A549 (cell line): ENCODE data around the gene ALAS1. TPM values are rescaled to one million over a fixed set of nuclear protein-coding genes. Genes with fewer than 3 reads are reported as not detected.

Experiments used
- ATAC-seq, 2 experiments: fragments of 200-7000 bp in 1 of 2; fragments of >200 bp in 1 of 2; cut with Nextera tagmentation in 1 of 2; cut with Tn5 transposase in 1 of 2; 3 replicates each; pipeline versions ENCODE4 v1.8.0 to v1.9.1; 2018 to 2020; ENCODE audit warnings: mild to moderate bottlenecking in 1 of 2, moderate library complexity in 1 of 2
- CTCF ChIA-PET: fragments of 300-600 bp; sonication (Branson Sonifier 250); formaldehyde crosslinking; extraction: SDS; loops from one replicate; lab custom pipeline; 2021; ENCODE audit warnings: antibody characterized with exemption, inconsistent platforms; lab: Yijun Ruan, JAX
- POLR2A ChIA-PET: fragments of 350-600 bp; formaldehyde crosslinking; extraction: SDS; loops from one replicate; lab custom pipeline; 2021; ENCODE audit warnings: antibody characterized with exemption, inconsistent platforms; lab: Yijun Ruan, JAX
- DNase-seq, 2 experiments: peaks; one replicate each; pipeline versions ENCODE4 v3.0.0 to v3.0.0-alpha.2; 2011 to 2016; ENCODE audit warnings: low read depth in 1 of 2, low spot score in 1 of 2
- FAIRE-seq: peaks from 2 replicates; lab custom pipeline; 2011; peaks lifted over from hg19 to GRCh38; lab: Jason Lieb, UNC
- H3K27ac ChIP-seq, 2 experiments: fragments of >200 bp; sonication (Bioruptor Twin); formaldehyde crosslinking; 3 replicates each; pipeline ENCODE4 v1.5.1; 2016 to 2017
- H3K4me1 ChIP-seq: fragments of >200 bp; sonication (Bioruptor Twin); formaldehyde crosslinking; 3 replicates; pipeline ENCODE4 v1.6.1; 2016
- H3K4me2 ChIP-seq: fragments of >200 bp; sonication (Bioruptor Twin); formaldehyde crosslinking; 3 replicates; pipeline ENCODE4 v1.6.1; 2016
- H3K4me3 ChIP-seq: fragments of >200 bp; sonication (Bioruptor Twin); formaldehyde crosslinking; 3 replicates; pipeline ENCODE4 v1.5.1; 2016
- H3K9me3 ChIP-seq: fragments of >200 bp; sonication (Bioruptor Twin); formaldehyde crosslinking; 3 replicates; pipeline ENCODE4 v1.6.1; 2016
- BCL3 ChIP-seq: fragments of >200 bp; sonication (Bioruptor Twin); formaldehyde crosslinking; IDR thresholded peaks from 3 replicates; pipeline ENCODE4 v1.6.1; 2016
- CBX2 ChIP-seq: fragments of 200-600 bp; sonication (generic); IDR thresholded peaks from 2 replicates; pipeline ENCODE4 v1.6.1; 2016; ENCODE audit warnings: low read depth, mild to moderate bottlenecking, borderline replicate concordance
- CBX8 ChIP-seq: fragments of 200-600 bp; sonication (generic); IDR thresholded peaks from 2 replicates; pipeline ENCODE4 v1.6.1; 2016
- CEBPB ChIP-seq, 2 experiments: fragments of >200 bp in 1 of 2; sonication (Bioruptor Twin) in 1 of 2; formaldehyde crosslinking in 1 of 2; IDR thresholded peaks; 2 replicates each; pipeline ENCODE4 v1.6.1; 2012 to 2016
- E2F6 ChIP-seq: IDR thresholded peaks from 2 replicates; pipeline ENCODE4 v1.6.1; 2012; ENCODE audit warnings: low read depth, borderline replicate concordance
- EP300 ChIP-seq, 2 experiments: fragments of >200 bp; sonication (Bioruptor Twin); formaldehyde crosslinking; IDR thresholded peaks; 2 replicates in 1 of 2; 3 replicates in 1 of 2; pipeline ENCODE4 v1.6.1; 2016 to 2017
- ESRRA ChIP-seq: fragments of 150-350 bp; IDR thresholded peaks from 2 replicates; pipeline ENCODE4 v1.6.1; 2014; ENCODE audit warnings: mild to moderate bottlenecking, low read length, borderline replicate concordance
- FOSB ChIP-seq: fragments of 250-450 bp; sonication (Bioruptor Pico); IDR thresholded peaks from 2 replicates; pipeline ENCODE4 v1.5.0; 2020; ENCODE audit warnings: mild to moderate bottlenecking, moderate library complexity
- FOSL2 ChIP-seq, 2 experiments: fragments of 450-650 bp in 1 of 2; fragments of >200 bp in 1 of 2; sonication (Bioruptor Twin) in 1 of 2; formaldehyde crosslinking; IDR thresholded peaks; 2 replicates each; pipeline versions ENCODE4 v1.5.0 to v1.6.1; 2016 to 2020; ENCODE audit warnings: mild to moderate bottlenecking in 1 of 2, moderate library complexity in 1 of 2
- GATA3 ChIP-seq: IDR thresholded peaks from 2 replicates; pipeline ENCODE4 v1.6.1; 2012; ENCODE audit warnings: borderline replicate concordance
- KDM1A ChIP-seq: fragments of 200-600 bp; sonication (generic); IDR thresholded peaks from 2 replicates; pipeline ENCODE4 v1.6.1; 2016; ENCODE audit warnings: low read depth, mild to moderate bottlenecking
- KDM5A ChIP-seq: fragments of 200-600 bp; sonication (generic); IDR thresholded peaks from 2 replicates; pipeline ENCODE4 v1.6.1; 2016; ENCODE audit warnings: antibody characterized with exemption, mild to moderate bottlenecking
- MAFK ChIP-seq: fragments of 450-650 bp; IDR thresholded peaks from 2 replicates; pipeline ENCODE4 v1.6.1; 2014; ENCODE audit not compliant: partially characterized antibody
- MYC ChIP-seq: IDR thresholded peaks from 2 replicates; pipeline ENCODE4 v1.6.1; 2012; ENCODE audit warnings: mild to moderate bottlenecking, inconsistent platforms, low read length, improper control_type of control experiment, borderline replicate concordance
- NFE2L2 ChIP-seq: fragments of 150-350 bp; conservative IDR thresholded peaks from 2 replicates; pipeline ENCODE4 v1.6.1; 2014; ENCODE audit warnings: low read length
- NPAS2 ChIP-seq: fragments of 250-450 bp; sonication (Bioruptor Pico); IDR thresholded peaks from 2 replicates; pipeline ENCODE4 v1.8.0; 2022; ENCODE audit warnings: mild to moderate bottlenecking, moderate library complexity, borderline replicate concordance
- NR3C1 ChIP-seq: fragments of >200 bp; sonication (Bioruptor Twin); formaldehyde crosslinking; IDR thresholded peaks from 3 replicates; pipeline ENCODE4 v1.6.1; 2017
- PBX3 ChIP-seq: IDR thresholded peaks from 2 replicates; pipeline ENCODE4 v1.6.1; 2012
- PHF8 ChIP-seq: fragments of 200-600 bp; sonication (generic); IDR thresholded peaks from 2 replicates; pipeline ENCODE4 v1.6.1; 2016; ENCODE audit warnings: low read depth, mild to moderate bottlenecking, antibody characterized with exemption, moderate library complexity, borderline replicate concordance
- RCOR1 ChIP-seq: fragments of 150-350 bp; IDR thresholded peaks from 2 replicates; pipeline ENCODE4 v1.6.1; 2014; ENCODE audit warnings: antibody characterized with exemption, low read length, low read depth
- RNF2 ChIP-seq: fragments of 200-600 bp; sonication (generic); IDR thresholded peaks from 2 replicates; pipeline ENCODE4 v1.6.1; 2016; ENCODE audit warnings: low read depth, mild to moderate bottlenecking, antibody characterized with exemption, moderate library complexity, borderline replicate concordance
- SREBF2 ChIP-seq: fragments of 450-650 bp; IDR thresholded peaks from 2 replicates; pipeline ENCODE4 v1.6.1; 2014; ENCODE audit warnings: mild to moderate bottlenecking, moderate library complexity
- TFCP2L1 ChIP-seq: fragments of 250-450 bp; sonication (Bioruptor Pico); IDR thresholded peaks from 2 replicates; pipeline ENCODE4 v1.5.0; 2021; ENCODE audit warnings: mild to moderate bottlenecking
- ZC3H11A ChIP-seq: fragments of 450-650 bp; IDR thresholded peaks from 2 replicates; pipeline ENCODE4 v1.6.1; 2014; ENCODE audit warnings: antibody characterized with exemption, mild to moderate bottlenecking
- ZFP36 ChIP-seq: fragments of 450-650 bp; IDR thresholded peaks from 2 replicates; pipeline ENCODE4 v1.6.1; 2014; ENCODE audit warnings: borderline replicate concordance; ENCODE audit not compliant: partially characterized antibody
- ZSCAN20 ChIP-seq: fragments of 250-450 bp; sonication (Bioruptor Pico); IDR thresholded peaks from 2 replicates; pipeline ENCODE4 v1.8.0; 2022; ENCODE audit warnings: mild to moderate bottlenecking, moderate library complexity
- WGBS: methylation state at CpG from one replicate; pipeline ENCODE4 v1.1.6; 2017; ENCODE audit errors: missing lambda C conversion rate; 5-methylcytosine and 5-hydroxymethylcytosine counted together
- polyA plus RNA-seq, 4 experiments: library from polyadenylated mRNA; depleted of rRNA in 3 of 4; stranded (reverse); fragments of >200 nt; fragmentation: RNase III in 1 of 4; extraction: RNeasy Plus Mini Kit Qiagen cat#74134 plus additional on column Dnase treatment in 1 of 4; gene quantifications; 2 replicates in 3 of 4; 3 replicates in 1 of 4; pipeline ENCODE4 v1.2.3, GENCODE V29; 2011 to 2017

ALAS1 gene
- polyA plus RNA-seq, 2 of the 4 experiments (the other 2 are of a cell fraction), result 56.8 to 63.7 TPM

- no peak for TF ChIP-seq NR3C1
- no peak for TF ChIP-seq CEBPB (IDR thresholded peaks at IDR 0.05)
- TF ChIP-seq ESRRA, result no peak
- TF ChIP-seq ZSCAN20 (CRISPR knock-in tag), result no peak
- no peak for TF ChIP-seq FOSB (CRISPR knock-in tag)
- no peak for TF ChIP-seq CBX8
- no peak for TF ChIP-seq BCL3
- no peak for TF ChIP-seq KDM1A
- no peak for FAIRE-seq
- no peak overlapping the region for H3K4me3 ChIP-seq
- 48% methylated on average over 10 of the region's 13 CpGs for WGBS
- H3K4me1 ChIP-seq, result peaks cover 8% of the 10 kb centered on the region; the same call in 2 of the 3 replicates
- H3K27ac ChIP-seq, result no peak overlapping the region
- DNase-seq, result peak in 1 of 2 experiments; percentile 14
- no peaks in the 10 kb centered on the region for H3K9me3 ChIP-seq
- POLR2A ChIA-PET, result interaction anchor here (0.9 kb wide), 1 partner anchor 10 kb away, joined by 3 read pairs; no protein-coding TSS in a partner anchor
- ATAC-seq, result peak in 1 of 2 experiments; percentile 16; a peak in 2 of 6 replicates
- CTCF ChIA-PET, result interaction anchor here (0.7 to 12.2 kb wide), 6 partner anchors 10 to 230 kb away, joined by 3 to 198 read pairs (median 4); partner anchors contain the start of gene TWF2
- peak overlapping the region; percentile 18; the same call in 1 of the 3 replicates for H3K4me2 ChIP-seq
Measured at GRCh38 chr3:52216585-52217408, 18.8 kb downstream of the ALAS1 start.

- no peak for TF ChIP-seq FOSL2 (IDR thresholded peaks at IDR 0.05)
- no peak for TF ChIP-seq FOSL2 (CRISPR knock-in tag; IDR thresholded peaks at IDR 0.05)
- TF ChIP-seq RNF2, result no peak
- TF ChIP-seq PBX3, result no peak
- TF ChIP-seq NPAS2 (CRISPR knock-in tag), result no peak
- no peak for TF ChIP-seq GATA3
- TF ChIP-seq CBX2, result no peak
- TF ChIP-seq PHF8, result no peak
- no peak for TF ChIP-seq ZFP36
- TF ChIP-seq KDM5A, result no peak
- no peak for TF ChIP-seq RCOR1
- no peak for FAIRE-seq
- Histone ChIP-seq H3K4me2 (peak overlapping the region; percentile 18; the same call in 1 of the 3 replicates), H3K4me3 (no peak overlapping the region), H3K9me3 (no peaks in the 10 kb centered on the region), H3K4me1 (peaks cover 8% of the 10 kb centered on the region; the same call in 2 of the 3 replicates), H3K27ac (no peak overlapping the region)
- DNase-seq, result no peak
- ChIA-PET CTCF (interaction anchor here (0.9 to 12.2 kb wide), 5 partner anchors 10 to 229 kb away, joined by 3 to 198 read pairs (median 50); partner anchors contain the start of gene TWF2), POLR2A (no interaction called here)
- ATAC-seq, result no peak
- 92% methylated on average over 10 of the region's 10 CpGs for WGBS
Measured at GRCh38 chr3:52217409-52217805, 19.4 kb downstream of the ALAS1 start.

- ChIA-PET POLR2A (no interaction called here), CTCF (interaction anchor here (0.9 to 12.2 kb wide), 4 partner anchors 11 to 229 kb away, joined by 3 to 198 read pairs (median 84); partner anchors contain the start of gene TWF2)
- no peak overlapping the region for H3K4me3 ChIP-seq
- H3K27ac ChIP-seq, result no peak overlapping the region
- no peaks in the 10 kb centered on the region for H3K9me3 ChIP-seq
- TF ChIP-seq NFE2L2 (no peak), EP300 (IDR thresholded peaks at IDR 0.05) (no peak), CEBPB (IDR thresholded peaks at IDR 0.05) (no peak), ZFP36 (no peak), MAFK (no peak), MYC (no peak), KDM5A (no peak), BCL3 (no peak), ESRRA (no peak), E2F6 (no peak), ZC3H11A (no peak), PHF8 (no peak), SREBF2 (no peak), PBX3 (no peak), TFCP2L1 (CRISPR knock-in tag) (no peak)
- DNase-seq (no peak), FAIRE-seq (no peak), ATAC-seq (no peak)
- peaks cover 8% of the 10 kb centered on the region; the same call in 2 of the 3 replicates for H3K4me1 ChIP-seq
- WGBS, result 81% methylated on average over 3 of the region's 3 CpGs
- H3K4me2 ChIP-seq, result no peak overlapping the region
Measured at GRCh38 chr3:52218026-52218425, 20.1 kb downstream of the ALAS1 start.
